22Rv1 (cell line): Measurements from ENCODE around the gene MTX1.

Source experiments
- H3K27ac ChIP-seq: fragments of 450-650 bp; 2 replicates; pipeline ENCODE4 v1.5.1; 2017
- ZFX ChIP-seq: fragments of 450-650 bp; IDR thresholded peaks from 2 replicates; pipeline ENCODE4 v1.6.1; 2017; ENCODE audit warnings: antibody characterized with exemption, borderline replicate concordance
- TF ChIP-seq, protein P1 (sequence below): fragments of 450-650 bp; IDR thresholded peaks from 2 replicates; pipeline ENCODE4 v1.5.1; 2017; ENCODE audit warnings: mild to moderate bottlenecking

Gene MTX1

GRCh38 chr1:155202198-155202597, 6.3 kb upstream of the MTX1 start:
- no peak for TF ChIP-seq ZFX
- TF ChIP-seq, protein P1, sequence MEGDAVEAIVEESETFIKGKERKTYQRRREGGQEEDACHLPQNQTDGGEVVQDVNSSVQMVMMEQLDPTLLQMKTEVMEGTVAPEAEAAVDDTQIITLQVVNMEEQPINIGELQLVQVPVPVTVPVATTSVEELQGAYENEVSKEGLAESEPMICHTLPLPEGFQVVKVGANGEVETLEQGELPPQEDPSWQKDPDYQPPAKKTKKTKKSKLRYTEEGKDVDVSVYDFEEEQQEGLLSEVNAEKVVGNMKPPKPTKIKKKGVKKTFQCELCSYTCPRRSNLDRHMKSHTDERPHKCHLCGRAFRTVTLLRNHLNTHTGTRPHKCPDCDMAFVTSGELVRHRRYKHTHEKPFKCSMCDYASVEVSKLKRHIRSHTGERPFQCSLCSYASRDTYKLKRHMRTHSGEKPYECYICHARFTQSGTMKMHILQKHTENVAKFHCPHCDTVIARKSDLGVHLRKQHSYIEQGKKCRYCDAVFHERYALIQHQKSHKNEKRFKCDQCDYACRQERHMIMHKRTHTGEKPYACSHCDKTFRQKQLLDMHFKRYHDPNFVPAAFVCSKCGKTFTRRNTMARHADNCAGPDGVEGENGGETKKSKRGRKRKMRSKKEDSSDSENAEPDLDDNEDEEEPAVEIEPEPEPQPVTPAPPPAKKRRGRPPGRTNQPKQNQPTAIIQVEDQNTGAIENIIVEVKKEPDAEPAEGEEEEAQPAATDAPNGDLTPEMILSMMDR, result no peak
- no peak overlapping the region for H3K27ac ChIP-seq

GRCh38 chr1:155202731-155203515, 5.6 kb upstream of the MTX1 start:
- no peak overlapping the region for H3K27ac ChIP-seq
- no peak for TF ChIP-seq ZFX
- TF ChIP-seq, protein P1, result no peak

DNA sequence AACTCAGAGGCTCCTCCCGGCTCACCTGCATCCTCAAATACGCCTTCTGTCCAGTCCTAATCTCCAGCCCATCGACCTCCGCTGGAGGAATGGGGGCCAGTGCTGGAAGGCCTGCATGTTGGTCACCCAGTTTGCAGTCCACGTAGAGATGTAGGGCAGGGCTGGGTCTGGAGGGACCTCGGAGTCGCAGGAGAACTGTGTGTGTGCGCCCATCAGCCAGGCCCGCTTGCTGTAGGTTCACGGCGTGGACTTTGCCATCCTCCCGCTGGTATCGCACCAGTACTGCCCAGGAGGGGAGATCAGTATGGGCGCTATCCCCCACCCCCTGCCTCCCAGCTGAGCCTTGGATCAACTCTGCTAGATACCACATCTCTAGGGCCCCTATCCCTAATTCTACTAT, 3.5 kb upstream of the MTX1 start:
- TF ChIP-seq ZFX, result no peak
- TF ChIP-seq, protein P1, result no peak
- H3K27ac ChIP-seq, result 0 out of 2 replicates have a peak overlapping the region, but pooled peaks have one; percentile 5

DNA sequence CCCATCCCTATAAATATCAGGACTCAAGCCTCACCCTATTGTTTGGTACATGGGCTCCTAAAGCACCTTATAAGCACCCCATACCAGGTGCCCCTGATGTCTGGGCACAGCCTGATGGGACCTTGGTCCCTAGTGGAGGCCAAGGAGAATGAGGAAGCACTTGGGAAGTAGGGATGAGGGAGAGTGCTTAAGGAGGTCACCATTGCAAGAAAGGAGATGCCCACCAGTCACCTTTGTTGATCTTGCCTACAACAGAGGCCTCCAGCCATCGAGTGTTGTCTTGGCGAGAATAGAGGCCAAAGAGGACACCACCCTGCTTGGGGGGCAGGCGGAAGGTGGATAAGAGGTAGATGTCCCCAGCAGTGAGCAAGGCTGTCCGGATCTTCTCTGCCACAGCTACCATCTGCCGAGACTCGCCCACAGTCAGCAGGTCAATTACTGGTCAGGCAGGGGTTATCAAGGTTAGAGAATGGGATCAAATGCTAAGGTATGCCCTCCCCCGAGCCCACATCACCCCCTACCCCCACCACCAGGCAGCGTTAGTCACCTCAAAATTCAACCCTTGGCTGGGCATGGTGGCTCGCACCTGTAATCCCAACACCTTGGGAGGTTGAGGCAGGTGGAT, 2.4 kb upstream of the MTX1 start:
- no peak for TF ChIP-seq ZFX
- TF ChIP-seq, protein P1, result no peak
- H3K27ac ChIP-seq, result no peak overlapping the region

GRCh38 chr1:155206891-155207805, 1.3 kb upstream of the MTX1 start:
- peak overlapping the region; percentile 91 for H3K27ac ChIP-seq
- TF ChIP-seq, protein P1, result peak; percentile 88
- TF ChIP-seq ZFX, result no peak

DNA sequence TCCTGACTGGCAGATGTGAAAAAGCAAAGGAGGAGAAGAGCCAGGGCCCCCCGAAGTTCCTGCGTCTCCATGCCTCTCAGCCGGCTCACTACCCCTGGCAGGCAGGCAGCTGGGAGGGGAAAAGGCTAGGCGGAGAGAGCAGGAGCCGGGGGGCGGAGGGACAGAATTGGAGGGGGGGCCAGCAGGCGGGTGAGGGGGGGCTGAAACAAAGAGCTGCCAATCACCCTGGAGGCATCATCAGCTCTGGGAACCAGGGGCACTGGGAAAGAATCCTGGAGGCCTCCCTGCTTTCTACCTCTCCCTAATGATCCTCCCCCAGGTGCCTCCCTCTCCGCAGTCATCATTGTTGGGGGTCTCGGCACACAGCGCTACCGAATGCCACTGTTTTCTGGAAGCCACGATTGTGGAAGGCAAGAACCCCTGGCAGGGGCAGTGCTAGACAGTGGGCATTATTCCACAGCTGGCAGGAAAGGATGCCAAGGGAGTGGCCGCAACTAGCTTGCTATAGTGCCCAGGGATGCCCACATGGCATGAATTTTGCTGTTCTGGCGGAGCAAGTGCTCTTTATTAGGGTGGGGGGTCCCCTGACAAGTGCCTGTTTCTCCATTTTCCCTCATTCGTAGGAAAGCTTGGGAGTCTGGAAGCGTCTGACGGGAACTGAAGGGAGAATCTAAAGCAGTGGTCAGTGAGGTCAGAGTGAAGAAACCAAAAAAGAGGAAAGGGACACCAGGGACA, 522 bp upstream of the MTX1 start, which contains the start of gene THBS3:
Gene THBS3 (minus strand): TSS at position 92 of the 735 bp plus-strand sequence. CDS start 21 bp downstream, at position 71.
- peak within 1 kb of the TSS; percentile 91 for H3K27ac ChIP-seq
- TF ChIP-seq, protein P1, result no peak
- TF ChIP-seq ZFX, result no peak
